ENCODE results near the gene EXOSC5.
"Not testable (repeated sequence)": the region's sequence is repeated elsewhere in the genome, so short reads cannot be mapped to it uniquely, and the experiment has no call there.

The EXOSC5 gene

GRCh38 chr19:41405776-41406175 lies 8.6 kb upstream of the EXOSC5 start:
- DNase-seq (ENCODE audit: low read depth), result no peak

- no peak for DNase-seq (ENCODE audit: low read depth)
Measured at GRCh38 chr19:41403181-41403970, 6.2 kb upstream of the EXOSC5 start.

- DNase-seq (ENCODE audit: low read depth), result no peak
Measured at GRCh38 chr19:41402010-41402409, 4.9 kb upstream of the EXOSC5 start.

DNA sequence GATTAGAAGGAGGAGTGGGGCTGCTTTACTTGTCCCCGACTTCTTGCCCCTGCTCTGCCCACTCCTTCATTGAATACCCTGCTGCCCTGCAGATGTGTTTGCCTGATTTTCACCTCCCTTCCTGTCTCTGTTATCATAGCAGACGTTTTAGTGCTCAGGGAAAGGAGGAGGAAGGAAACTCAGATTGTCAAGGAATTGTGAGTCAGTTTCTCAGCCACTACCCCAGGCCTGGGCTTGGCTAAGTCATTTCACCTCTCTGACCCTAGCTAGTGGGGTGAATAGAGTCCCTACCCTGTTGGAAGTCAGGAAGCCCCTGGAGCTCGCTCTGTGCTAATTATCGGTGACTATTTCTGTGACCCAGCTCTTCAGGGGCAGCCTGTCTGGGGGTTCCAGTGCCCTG lies 4.3 kb upstream of the EXOSC5 start:
- DNase-seq (ENCODE audit: low read depth), result no peak

- DNase-seq (ENCODE audit: low read depth), result no peak
Measured at GRCh38 chr19:41399525-41399924, 2.4 kb upstream of the EXOSC5 start.

GRCh38 chr19:41399091-41399490 lies 1.9 kb upstream of the EXOSC5 start:
- no peak for DNase-seq (ENCODE audit: low read depth)

DNA sequence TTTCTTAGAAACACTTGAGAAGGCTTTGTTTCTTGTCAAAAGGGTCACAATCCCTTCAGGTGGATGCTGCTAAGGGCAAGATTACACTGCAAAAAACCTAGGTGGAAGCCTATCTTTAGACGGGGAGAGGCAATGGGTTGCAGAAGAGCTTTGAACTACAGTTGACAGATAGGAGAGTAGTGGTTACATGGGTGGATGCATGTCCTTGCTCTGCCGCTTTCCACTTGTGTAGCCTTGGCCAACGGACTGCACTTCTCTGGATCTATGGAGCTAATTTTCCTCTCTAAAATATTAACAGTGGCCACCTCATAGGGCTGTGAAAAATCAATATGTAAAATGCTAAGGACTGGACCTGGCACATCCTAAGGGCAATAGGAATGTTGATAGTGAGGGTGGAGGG lies 1.4 kb upstream of the EXOSC5 start:
- DNase-seq (ENCODE audit: low read depth), result no peak

DNA sequence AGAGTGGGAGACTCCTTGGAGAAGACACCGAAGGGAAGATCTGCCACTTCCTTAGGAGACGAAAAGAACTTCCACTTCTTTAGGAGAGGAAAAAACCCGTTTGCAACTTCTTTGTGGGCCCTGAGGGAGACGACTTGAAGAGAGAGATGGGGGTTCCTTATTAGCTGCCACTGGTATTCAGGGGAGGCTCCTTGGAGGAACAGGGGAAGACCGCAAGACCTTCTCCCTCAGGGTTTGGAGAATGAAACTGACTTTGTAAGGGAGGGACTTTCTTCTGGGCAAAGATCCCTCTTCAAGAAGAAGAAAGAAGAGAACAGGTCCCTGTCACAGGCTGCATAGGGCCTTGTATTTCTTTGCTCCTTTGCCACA lies 875 bp upstream of the EXOSC5 start:
- DNase-seq (ENCODE audit: low read depth), result no peak

DNA sequence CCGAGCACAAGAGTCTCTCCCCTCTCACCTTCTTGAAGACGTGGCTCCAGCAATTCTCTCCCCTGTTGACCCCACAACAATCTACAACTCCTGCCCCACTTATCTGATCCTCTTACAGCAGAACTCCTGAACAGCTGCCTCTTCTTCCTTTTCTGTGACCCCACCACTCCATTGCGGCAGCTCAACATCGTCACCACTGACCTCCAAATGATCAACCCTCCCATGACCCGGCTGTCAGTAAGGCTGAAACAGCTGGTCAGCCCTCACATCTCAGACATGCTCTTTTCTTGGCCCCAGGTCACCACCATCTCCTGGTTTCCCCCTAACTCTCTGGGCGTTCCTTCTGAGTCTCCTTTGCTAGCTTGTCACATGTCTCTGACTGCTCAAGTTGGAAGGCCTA lies 1.8 kb downstream of the EXOSC5 start:
- no peak for DNase-seq (ENCODE audit: low read depth)

DNA sequence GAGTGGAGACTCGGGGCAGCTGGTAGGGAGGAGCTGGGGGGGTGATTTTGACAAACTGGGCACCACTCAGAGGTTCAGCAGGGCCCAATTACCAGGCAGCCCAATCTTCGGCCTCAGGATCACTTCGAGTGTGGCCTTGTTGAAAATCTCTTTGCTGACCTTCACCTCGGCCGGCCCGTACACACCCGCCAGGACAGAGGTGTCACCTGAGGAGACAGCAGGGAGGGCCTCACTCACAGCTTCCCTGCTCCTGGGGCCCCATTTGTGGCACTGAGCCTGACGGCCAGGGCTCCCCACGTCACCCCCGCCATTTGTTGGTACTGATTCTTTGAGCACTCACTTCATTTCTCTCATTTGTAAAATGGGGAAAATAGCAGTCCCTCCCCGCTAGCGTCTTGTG lies 4.4 kb downstream of the EXOSC5 start:
- DNase-seq (ENCODE audit: low read depth), result no peak

DNA sequence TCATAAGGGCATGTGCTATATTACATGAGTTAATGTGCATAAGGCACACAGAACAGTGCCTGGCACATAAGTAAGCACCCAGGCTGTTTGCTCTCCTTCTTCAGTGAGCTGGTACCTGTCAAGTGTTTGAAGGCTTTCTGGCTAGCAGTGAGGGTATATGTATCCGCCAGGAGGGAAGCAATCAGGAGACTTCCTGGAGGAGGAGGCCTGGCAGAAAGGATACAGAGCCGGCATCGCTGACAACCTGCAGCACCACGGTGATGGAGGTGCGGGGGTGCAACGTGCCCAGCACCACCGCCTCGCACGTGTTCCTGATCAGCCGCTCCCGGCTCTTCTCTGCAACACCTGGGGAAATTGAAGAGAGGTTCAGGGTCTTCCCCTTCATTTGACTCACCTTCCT lies 5.5 kb downstream of the EXOSC5 start:
- no peak for DNase-seq (ENCODE audit: low read depth)

DNA sequence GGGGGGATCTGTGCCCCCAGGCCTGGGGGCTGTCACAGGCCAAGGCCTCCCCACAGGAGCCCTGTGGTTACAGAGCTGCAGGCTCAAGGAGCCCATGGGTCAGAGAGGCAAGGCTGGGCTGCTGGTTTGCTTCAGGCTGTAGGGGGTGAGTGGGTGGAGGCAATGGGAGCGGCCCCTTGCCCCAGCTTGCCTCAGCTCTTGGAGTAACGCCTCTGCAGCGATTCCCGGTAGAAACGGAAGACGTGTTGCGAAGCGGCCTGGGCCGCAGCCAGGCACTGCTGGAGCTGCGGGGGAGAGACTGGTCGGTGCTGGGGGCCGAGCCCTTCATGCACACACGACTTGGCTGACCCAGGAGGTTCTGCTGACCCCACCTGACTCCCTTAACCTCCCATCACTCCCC lies 10.7 kb downstream of the EXOSC5 start:
- no peak for DNase-seq (ENCODE audit: low read depth)

DNA sequence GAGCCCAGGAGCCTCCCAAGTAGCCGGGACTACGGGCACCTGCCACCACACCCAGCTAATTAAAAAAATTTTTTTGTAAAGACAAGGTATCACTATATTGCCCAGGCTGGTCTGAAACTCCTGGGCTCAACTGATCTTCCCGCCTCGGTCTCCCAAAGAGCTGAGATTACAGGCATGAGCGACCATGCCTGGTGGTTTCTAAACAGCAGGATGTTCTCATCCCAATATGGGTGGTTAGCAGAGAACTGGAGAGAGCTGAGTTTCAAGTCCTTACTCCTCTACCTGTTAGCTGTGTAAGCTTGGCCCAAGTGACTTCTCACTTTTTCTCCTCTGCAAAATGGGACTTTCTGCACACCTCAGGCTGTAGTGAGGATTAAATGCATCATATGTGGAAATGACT lies 12.8 kb downstream of the EXOSC5 start:
- no peak for DNase-seq (ENCODE audit: low read depth)

DNA sequence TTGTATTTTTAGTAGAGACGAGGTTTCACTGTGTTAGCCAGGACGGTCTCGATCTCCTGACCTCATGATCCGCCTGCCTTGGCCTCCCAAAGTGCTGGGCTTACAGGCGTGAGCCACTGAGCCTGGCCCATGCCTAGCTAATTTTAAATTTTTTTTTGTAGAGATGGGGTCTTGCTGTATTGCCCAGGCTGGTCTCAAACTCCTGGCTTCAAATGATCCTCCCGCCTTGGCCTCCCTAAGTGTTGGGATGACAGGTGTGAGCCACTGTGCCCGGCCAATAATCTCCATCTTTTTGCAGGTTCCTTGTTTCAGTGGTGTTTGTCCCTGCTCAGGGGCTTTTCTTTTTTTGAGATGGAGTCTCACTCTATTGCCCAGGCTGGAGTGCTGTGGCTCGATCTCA lies 15.6 kb downstream of the EXOSC5 start:
- DNase-seq (ENCODE audit: low read depth), result not testable (repeated sequence)

GRCh38 chr19:41377977-41378709 lies 19.0 kb downstream of the EXOSC5 start:
- DNase-seq (ENCODE audit: low read depth), result no peak

- no peak for DNase-seq (ENCODE audit: low read depth)
Measured at GRCh38 chr19:41376998-41377365, 20.2 kb downstream of the EXOSC5 start.

DNA sequence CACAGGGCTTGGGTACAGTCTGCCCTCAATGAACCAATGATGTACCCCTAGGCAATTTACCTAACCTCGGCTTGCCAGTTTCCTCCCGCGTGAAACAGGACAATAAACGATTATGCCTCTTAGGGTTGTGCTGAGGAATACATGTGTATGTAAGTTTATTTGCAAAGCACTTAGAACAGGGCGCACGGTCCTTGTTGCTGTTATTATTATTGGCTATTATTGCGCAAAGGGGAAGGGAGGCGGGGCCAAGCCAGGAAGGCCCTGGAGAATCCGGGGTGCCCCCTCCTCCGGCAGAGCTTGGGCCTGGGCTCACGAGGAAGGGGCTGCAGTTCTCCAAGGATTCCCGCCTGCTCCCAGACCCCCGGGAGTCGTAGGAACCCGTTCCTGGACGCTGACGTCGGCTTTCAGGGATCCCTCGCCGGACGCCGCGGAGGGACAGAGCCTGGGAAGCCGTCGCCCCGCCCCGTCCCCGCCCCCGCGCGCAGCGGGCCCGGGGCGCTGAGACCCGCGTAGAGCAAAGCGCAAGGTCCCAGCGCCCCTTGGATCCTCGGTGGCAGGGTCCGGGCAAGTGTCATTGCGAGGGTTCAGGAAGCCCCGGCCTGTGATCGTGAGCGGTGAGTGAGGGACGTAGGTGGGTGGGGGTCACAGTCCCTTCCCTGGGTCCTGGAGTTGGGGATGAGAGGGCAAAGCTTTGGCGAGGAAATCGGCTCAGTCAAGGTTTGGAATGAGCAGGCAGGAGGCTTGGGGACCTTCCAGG lies 20.7 kb downstream of the EXOSC5 start, which contains the start of gene TMEM91:
Gene TMEM91, plus strand, starts transcription at position 293 of the 757 bp plus-strand sequence. CDS start 1,777 bp downstream, outside the sequence.
- no peak for DNase-seq (ENCODE audit: low read depth)

- no peak for DNase-seq (ENCODE audit: low read depth)
Measured at GRCh38 chr19:41373993-41374392, 23.2 kb downstream of the EXOSC5 start.

GRCh38 chr19:41372501-41372900 lies 24.7 kb downstream of the EXOSC5 start:
- DNase-seq (ENCODE audit: low read depth), result no peak

GRCh38 chr19:41371541-41371940 lies 25.6 kb downstream of the EXOSC5 start:
- DNase-seq (ENCODE audit: low read depth), result no peak

DNA sequence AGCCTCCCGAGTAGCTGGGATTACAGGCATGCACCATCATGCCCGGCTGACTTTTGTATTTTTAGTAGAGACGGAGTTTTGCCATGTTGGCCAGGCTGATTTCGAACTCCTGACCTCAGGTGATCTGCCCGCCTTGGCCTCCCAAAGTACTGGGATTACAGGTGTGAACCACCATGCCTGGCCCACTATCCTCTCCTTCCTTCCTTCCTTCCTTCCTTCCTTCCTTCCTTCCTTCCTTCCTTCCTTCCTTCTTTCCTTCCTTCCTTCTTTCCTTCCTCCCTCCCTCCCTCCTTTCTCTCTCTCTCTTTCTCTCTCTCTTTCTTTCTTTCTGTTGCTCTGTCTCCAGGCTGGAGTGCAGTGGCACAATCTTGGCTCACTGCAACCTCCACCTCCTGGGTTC lies 26.0 kb downstream of the EXOSC5 start:
- not testable (repeated sequence) for DNase-seq (ENCODE audit: low read depth)

DNA sequence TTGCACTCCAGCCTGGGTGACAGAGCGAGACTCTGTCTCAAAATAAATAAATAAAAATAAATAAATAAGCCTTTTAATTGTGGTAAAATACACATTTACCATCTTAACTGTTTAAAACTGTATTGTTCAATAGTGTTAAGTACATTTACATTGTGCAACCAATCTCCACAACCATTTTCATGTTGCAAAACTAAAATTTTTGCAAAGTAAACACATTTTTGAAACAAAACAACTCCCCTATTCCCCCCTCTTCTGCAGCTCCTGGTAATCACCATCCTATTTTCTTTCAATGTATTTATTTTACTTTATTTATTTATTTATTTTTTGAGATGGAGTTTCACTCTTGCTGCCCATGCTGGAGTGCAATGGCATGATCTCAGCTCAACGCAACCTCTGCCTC lies 27.4 kb downstream of the EXOSC5 start:
- DNase-seq (ENCODE audit: low read depth), result no peak

DNA sequence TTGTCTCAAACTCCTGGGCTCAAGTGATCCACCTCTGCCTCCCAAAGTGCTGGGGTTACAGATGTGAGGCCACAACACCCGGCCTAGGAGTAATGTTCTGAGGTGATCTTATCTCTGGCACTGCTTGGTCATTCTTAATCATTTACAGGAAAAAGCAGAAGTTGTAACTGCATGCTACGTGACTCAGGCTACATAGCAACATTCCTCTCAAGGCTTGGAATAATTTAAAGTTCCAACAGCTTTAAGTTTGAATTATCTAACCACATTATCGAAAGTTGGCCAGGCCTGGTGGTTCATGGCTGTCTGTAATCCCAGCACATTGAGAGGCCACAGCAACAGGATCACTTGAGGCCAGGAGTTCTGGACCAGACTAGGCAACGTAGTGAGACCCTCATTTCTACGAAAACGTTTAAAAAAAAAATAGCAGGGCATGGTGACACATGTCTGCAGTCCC lies 29.3 kb downstream of the EXOSC5 start:
- DNase-seq (ENCODE audit: low read depth), result no peak
